PC-9 (cell line): ENCODE results near the gene ACOX1. TPM values are rescaled to one million over a fixed set of nuclear protein-coding genes. Genes with fewer than 3 reads are reported as not detected.

Experiments
- BruUV-seq: library from RNA; stranded (reverse); fragments of 400-500 nt; replicated peaks from 2 replicates; lab custom pipeline; 2021; lab: Mats Ljungman, UMichigan
- CTCF ChIA-PET: fragments of 300-600 bp; sonication (Branson Sonifier 250); formaldehyde crosslinking; loops from one replicate; lab custom pipeline; 2022; ENCODE audit warnings: antibody characterized with exemption; lab: Charles Lee
- POLR2A ChIA-PET: fragments of 300-600 bp; sonication (Branson Sonifier 250); formaldehyde crosslinking; loops from one replicate; lab custom pipeline; 2022; ENCODE audit warnings: antibody characterized with exemption; ENCODE audit not compliant: unreplicated experiment; lab: Charles Lee
- DNase-seq, 2 experiments: peaks; one replicate each; pipeline versions ENCODE4 v3.0.0 to v3.0.0-alpha.2; 2015 to 2022; ENCODE audit warnings: mixed read lengths in 1 of 2
- H2AFZ ChIP-seq: fragments of 200-600 bp; sonication (generic); 2 replicates; pipeline ENCODE4 v1.8.1; 2017; ENCODE audit warnings: antibody characterized with exemption
- H3F3A ChIP-seq: fragments of 200-600 bp; sonication (generic); 2 replicates; pipeline ENCODE4 v1.8.1; 2017; ENCODE audit warnings: antibody characterized with exemption, mild to moderate bottlenecking, low read depth; ENCODE audit not compliant: insufficient read depth
- H3K27ac ChIP-seq: fragments of 200-600 bp; sonication (generic); 2 replicates; pipeline ENCODE4 v1.6.1; 2016; ENCODE audit warnings: mixed run types
- H3K27me3 ChIP-seq: fragments of 200-600 bp; sonication (generic); 2 replicates; pipeline ENCODE4 v1.6.1; 2016; ENCODE audit warnings: low read depth, mixed run types; ENCODE audit not compliant: insufficient read depth
- H3K36me3 ChIP-seq: fragments of 200-600 bp; sonication (generic); 2 replicates; pipeline ENCODE4 v1.6.1; 2016; ENCODE audit warnings: low read depth, mixed run types
- H3K4me1 ChIP-seq: fragments of 200-600 bp; sonication (generic); replicated peaks from 2 replicates; pipeline ENCODE4 v1.6.1; 2016; ENCODE audit warnings: mixed run types; ENCODE audit not compliant: insufficient read depth
- H3K4me2 ChIP-seq: fragments of 200-600 bp; sonication (generic); 2 replicates; pipeline ENCODE4 v1.6.1; 2017; ENCODE audit warnings: mixed run types
- H3K4me3 ChIP-seq: fragments of 200-600 bp; sonication (generic); 2 replicates; pipeline ENCODE4 v1.6.1; 2016; ENCODE audit warnings: mixed run types
- H3K79me2 ChIP-seq: fragments of 200-600 bp; sonication (generic); 2 replicates; pipeline ENCODE4 v1.6.1; 2017; ENCODE audit warnings: low read depth, mixed run types
- H3K9me2 ChIP-seq: fragments of 200-600 bp; sonication (generic); 2 replicates; pipeline ENCODE4 v1.8.1; 2017; ENCODE audit warnings: mild to moderate bottlenecking; ENCODE audit not compliant: insufficient read depth
- H3K9me3 ChIP-seq: fragments of 200-600 bp; sonication (generic); 2 replicates; pipeline ENCODE4 v1.8.1; 2016; ENCODE audit warnings: low read depth; ENCODE audit not compliant: insufficient read depth
- H4K20me1 ChIP-seq: fragments of 200-600 bp; sonication (generic); 2 replicates; pipeline ENCODE4 v1.8.1; 2017; ENCODE audit not compliant: insufficient read depth
- EZH2 ChIP-seq: fragments of 200-600 bp; sonication (generic); IDR thresholded peaks from 2 replicates; pipeline ENCODE4 v1.8.0; 2017; ENCODE audit warnings: antibody characterized with exemption, low read depth
- intact Hi-C: fragments of 100-400 bp; cut with micrococcal nuclease; formaldehyde crosslinking; loops from one replicate; pipeline ENCODE4 v1.10.0; 2022; ENCODE audit not compliant: unreplicated experiment
- total RNA-seq: library from RNA; stranded (reverse); gene quantifications from 2 replicates; pipeline ENCODE4 v1.2.3, GENCODE V29; 2021
- TF ChIP-seq, protein P1 (sequence below): fragments of 200-600 bp; sonication (generic); conservative IDR thresholded peaks from 2 replicates; pipeline ENCODE4 v1.6.1; 2017; ENCODE audit warnings: mixed run types, antibody characterized with exemption, mild to moderate bottlenecking, moderate library complexity

Gene ACOX1
- total RNA-seq, 1 experiment from 2014 or later: 35.5 TPM

DNA sequence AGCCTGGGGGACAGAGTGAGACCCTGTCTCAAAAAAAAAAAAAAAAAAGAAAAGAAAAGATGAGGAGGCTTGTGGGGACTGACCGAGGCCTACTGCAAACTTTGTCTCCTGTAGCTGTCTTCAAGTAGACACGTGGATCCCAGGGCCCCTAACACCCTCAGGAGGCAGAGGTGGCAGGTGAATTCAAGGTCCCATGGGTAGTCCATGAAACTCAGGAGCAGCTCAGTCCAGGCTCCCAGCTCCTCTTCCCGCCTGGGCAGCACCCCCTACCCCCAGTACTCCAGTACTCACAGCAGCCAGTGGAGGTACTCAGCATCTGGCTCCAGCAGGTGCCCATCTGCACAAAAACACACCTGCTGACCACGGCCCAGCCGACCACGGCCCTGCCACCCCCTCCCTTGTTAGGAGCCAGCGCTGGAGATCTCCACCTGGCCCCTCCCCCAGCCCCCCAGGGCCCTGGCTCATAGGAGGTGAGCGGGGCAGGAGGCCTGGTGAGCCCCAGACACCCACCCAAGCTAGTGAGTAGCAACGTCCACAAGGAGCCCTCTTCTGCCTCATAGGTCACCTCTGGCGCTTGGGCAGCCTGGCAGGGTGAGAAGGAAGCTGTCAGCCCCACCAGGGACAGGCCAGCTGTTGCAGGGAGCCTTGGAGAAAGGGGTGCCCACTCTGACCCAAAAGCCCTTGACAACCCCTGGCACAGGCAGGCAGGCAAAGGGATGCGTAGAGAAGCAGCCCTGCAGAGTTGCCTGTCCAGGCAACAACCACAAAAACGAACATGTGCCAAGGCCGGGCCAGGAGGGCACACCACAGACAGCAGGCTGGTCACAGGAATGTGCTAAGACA, 78.1 kb downstream of the ACOX1 start:
- BruUV-seq: no TSS peak
- CTCF ChIA-PET: interaction anchor here (0.5 kb wide), 1 partner anchor 128 kb away, joined by 10 read pairs; no protein-coding TSS in a partner anchor

DNA sequence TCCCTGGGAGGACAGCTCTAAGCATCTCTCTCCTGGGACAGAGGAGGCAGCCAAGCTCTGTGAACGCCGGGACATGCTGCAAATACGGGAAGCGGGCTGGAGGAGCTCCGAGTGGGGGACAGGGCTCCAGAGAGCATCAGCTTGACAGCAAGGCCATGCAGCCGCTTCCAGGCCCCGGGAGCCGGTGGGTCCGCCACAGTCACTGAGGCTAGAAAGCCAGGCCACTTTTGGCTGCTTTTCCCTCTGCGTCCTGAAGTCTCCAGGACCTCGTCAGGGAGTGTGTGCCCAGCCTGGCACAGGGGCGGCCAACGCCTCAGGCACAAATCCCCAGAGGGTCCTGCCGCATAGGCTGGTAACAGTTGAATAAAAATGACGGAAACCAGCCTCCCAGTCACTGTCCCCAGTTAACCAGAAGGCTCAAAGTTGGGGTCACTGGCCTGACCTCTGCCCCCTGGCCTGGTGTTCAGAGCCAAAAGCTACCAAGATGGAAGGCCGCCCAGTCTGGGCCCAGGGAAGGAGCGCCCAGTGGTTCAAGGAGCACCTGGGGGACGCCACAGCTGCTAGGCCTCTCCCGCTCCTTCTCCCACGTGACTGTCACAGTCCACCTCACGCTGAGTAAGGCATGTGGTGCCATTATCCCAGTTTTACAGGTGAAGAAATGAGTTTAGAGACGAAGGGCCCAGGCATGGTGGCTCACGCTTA, 79.0 kb downstream of the ACOX1 start:
- Histone ChIP-seq H2AFZ (no peak overlapping the region), H3K36me3 (peaks cover 14% of the 10 kb centered on the region; the same call in 1 of the 2 replicates), H3K9me2 (no peaks in the 10 kb centered on the region), H3K27me3 (no peaks in the 10 kb centered on the region), H4K20me1 (no peaks in the 10 kb centered on the region), H3K4me3 (no peak overlapping the region), H3K4me2 (no peak overlapping the region), H3K27ac (no peak overlapping the region), H3F3A (peaks cover 28% of the 10 kb centered on the region; the same call in 1 of the 2 replicates), H3K9me3 (no peaks in the 10 kb centered on the region), H3K79me2 (peaks cover 39% of the 10 kb centered on the region), H3K4me1 (peaks cover 16% of the 10 kb centered on the region)
- DNase-seq: no peak
- POLR2A ChIA-PET: no interaction called here
- CTCF ChIA-PET: interaction anchor here (0.5 kb wide), 1 partner anchor 127 kb away, joined by 10 read pairs; no protein-coding TSS in a partner anchor
- no TSS peak for BruUV-seq
- TF ChIP-seq, protein P1, sequence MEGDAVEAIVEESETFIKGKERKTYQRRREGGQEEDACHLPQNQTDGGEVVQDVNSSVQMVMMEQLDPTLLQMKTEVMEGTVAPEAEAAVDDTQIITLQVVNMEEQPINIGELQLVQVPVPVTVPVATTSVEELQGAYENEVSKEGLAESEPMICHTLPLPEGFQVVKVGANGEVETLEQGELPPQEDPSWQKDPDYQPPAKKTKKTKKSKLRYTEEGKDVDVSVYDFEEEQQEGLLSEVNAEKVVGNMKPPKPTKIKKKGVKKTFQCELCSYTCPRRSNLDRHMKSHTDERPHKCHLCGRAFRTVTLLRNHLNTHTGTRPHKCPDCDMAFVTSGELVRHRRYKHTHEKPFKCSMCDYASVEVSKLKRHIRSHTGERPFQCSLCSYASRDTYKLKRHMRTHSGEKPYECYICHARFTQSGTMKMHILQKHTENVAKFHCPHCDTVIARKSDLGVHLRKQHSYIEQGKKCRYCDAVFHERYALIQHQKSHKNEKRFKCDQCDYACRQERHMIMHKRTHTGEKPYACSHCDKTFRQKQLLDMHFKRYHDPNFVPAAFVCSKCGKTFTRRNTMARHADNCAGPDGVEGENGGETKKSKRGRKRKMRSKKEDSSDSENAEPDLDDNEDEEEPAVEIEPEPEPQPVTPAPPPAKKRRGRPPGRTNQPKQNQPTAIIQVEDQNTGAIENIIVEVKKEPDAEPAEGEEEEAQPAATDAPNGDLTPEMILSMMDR: no peak
- TF ChIP-seq EZH2: no peak
- intact Hi-C loops: loop anchor here (10.0 kb wide), 2 partner anchors 205 to 375 kb away; partner anchors contain the start of gene EXOC7

More for the DNA sequence above, 78.1 kb downstream of the ACOX1 start:
- H3K9me3 ChIP-seq: no peaks in the 10 kb centered on the region
- H3K4me1 ChIP-seq: peaks cover 12% of the 10 kb centered on the region
- H3F3A ChIP-seq: peaks cover 29% of the 10 kb centered on the region; the same call in 1 of the 2 replicates
- H3K79me2 ChIP-seq: peaks cover 29% of the 10 kb centered on the region
- POLR2A ChIA-PET: no interaction called here
- H3K9me2 ChIP-seq: no peaks in the 10 kb centered on the region
- DNase-seq: no peak
- no peak overlapping the region for H2AFZ ChIP-seq
- H3K27me3 ChIP-seq: no peaks in the 10 kb centered on the region
- no peaks in the 10 kb centered on the region for H4K20me1 ChIP-seq
- intact Hi-C loops: loop anchor here (10.0 kb wide), 2 partner anchors 204 to 374 kb away; partner anchors contain the start of gene EXOC7
- TF ChIP-seq, protein P1: no peak
- no peak for TF ChIP-seq EZH2
- peaks cover 14% of the 10 kb centered on the region; the same call in 1 of the 2 replicates for H3K36me3 ChIP-seq
- H3K4me3 ChIP-seq: no peak overlapping the region
- H3K27ac ChIP-seq: no peak overlapping the region
- no peak overlapping the region for H3K4me2 ChIP-seq

DNA sequence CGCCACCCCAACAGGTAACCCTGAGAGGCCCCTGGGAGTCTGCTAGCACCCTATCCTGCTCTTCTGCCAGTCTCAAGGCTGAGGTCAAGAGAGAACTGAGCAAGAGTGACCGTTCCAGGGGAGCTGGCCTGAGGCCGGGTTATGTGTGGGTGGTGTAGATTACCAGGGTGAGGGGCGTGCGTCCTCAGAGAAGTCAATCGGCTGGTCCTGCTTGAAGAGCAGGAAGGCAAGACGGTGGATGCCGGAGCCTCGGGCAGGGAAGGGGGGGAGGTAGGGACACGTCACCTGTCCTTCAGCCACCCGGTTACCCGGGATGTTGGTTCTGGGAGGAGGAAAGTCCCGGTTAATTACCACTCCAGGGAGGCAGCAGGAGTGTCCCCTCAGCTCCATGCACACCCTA, 79.6 kb downstream of the ACOX1 start:
- H3K27me3 ChIP-seq: no peaks in the 10 kb centered on the region
- H3F3A ChIP-seq: peaks cover 27% of the 10 kb centered on the region; the same call in 1 of the 2 replicates
- intact Hi-C loops: no loop called here
- H4K20me1 ChIP-seq: no peaks in the 10 kb centered on the region
- H3K36me3 ChIP-seq: peaks cover 14% of the 10 kb centered on the region; the same call in 1 of the 2 replicates
- no peaks in the 10 kb centered on the region for H3K9me3 ChIP-seq
- ChIA-PET CTCF (no interaction called here), POLR2A (no interaction called here)
- no peak overlapping the region for H3K4me3 ChIP-seq
- BruUV-seq: no TSS peak
- peaks cover 16% of the 10 kb centered on the region for H3K4me1 ChIP-seq
- no peaks in the 10 kb centered on the region for H3K9me2 ChIP-seq
- H2AFZ ChIP-seq: no peak overlapping the region
- no peak for TF ChIP-seq EZH2
- TF ChIP-seq, protein P1: no peak
- H3K79me2 ChIP-seq: peaks cover 43% of the 10 kb centered on the region
- no peak overlapping the region for H3K4me2 ChIP-seq
- no peak for DNase-seq
- H3K27ac ChIP-seq: no peak overlapping the region
